GM12875 (cell line): ENCODE measurements around the gene SLC5A5.
"Not testable (repeated sequence)": the region's sequence is repeated elsewhere in the genome, so short reads cannot be mapped to it uniquely, and the experiment has no call there.

Experiments used
- H3K4me3 ChIP-seq: one replicate; pipeline ENCODE4 v1.5.1; 2011; ENCODE audit warnings: low read depth, low read length, control low read depth
- CTCF ChIP-seq: IDR thresholded peaks from 2 replicates; pipeline ENCODE4 v1.5.1; 2011; ENCODE audit warnings: low read depth, mild to moderate bottlenecking, control low read depth, inconsistent platforms, low read length, moderate library complexity, borderline replicate concordance; ENCODE audit not compliant: insufficient read depth

Gene SLC5A5

GRCh38 chr19:17915940-17916593 is 44.3 kb downstream of the SLC5A5 start:
- H3K4me3 ChIP-seq = no peak overlapping the region
- TF ChIP-seq CTCF = no peak

GRCh38 chr19:17918151-17918550 is 46.4 kb downstream of the SLC5A5 start:
- H3K4me3 ChIP-seq = not testable (repeated sequence)

- not testable (repeated sequence) for H3K4me3 ChIP-seq
Measured at GRCh38 chr19:17919122-17919521, 47.4 kb downstream of the SLC5A5 start.

GRCh38 chr19:17920527-17920926 is 48.8 kb downstream of the SLC5A5 start:
- TF ChIP-seq CTCF = no peak
- no peak overlapping the region for H3K4me3 ChIP-seq

- no peak for TF ChIP-seq CTCF
- no peak overlapping the region for H3K4me3 ChIP-seq
Measured at GRCh38 chr19:17922138-17922537, 50.4 kb downstream of the SLC5A5 start.

GRCh38 chr19:17926044-17926443 is 54.3 kb downstream of the SLC5A5 start:
- no peak for TF ChIP-seq CTCF

GRCh38 chr19:17929056-17929455 is 57.3 kb downstream of the SLC5A5 start:
- no peak for TF ChIP-seq CTCF

More at GRCh38 chr19:17926044-17926443, 54.3 kb downstream of the SLC5A5 start:
- no peak overlapping the region for H3K4me3 ChIP-seq

GRCh38 chr19:17931532-17932191 is 59.9 kb downstream of the SLC5A5 start:
- peak overlapping the region; percentile 12 for H3K4me3 ChIP-seq
- no peak for TF ChIP-seq CTCF

More at GRCh38 chr19:17929056-17929455, 57.3 kb downstream of the SLC5A5 start:
- H3K4me3 ChIP-seq = no peak overlapping the region
